ENCODE measurements around the gene AHDC1. TPM values are rescaled to one million over a fixed set of nuclear protein-coding genes. Genes with fewer than 3 reads are reported as not detected.

The AHDC1 gene
- total RNA-seq, 2 experiments from 2014 or later: 11.2 to 13.2 TPM

GRCh38 chr1:27531959-27532685 lies 71.8 kb downstream of the AHDC1 start:
- POLR2A ChIA-PET: no interaction called here

GRCh38 chr1:27530192-27530591 lies 73.8 kb downstream of the AHDC1 start:
- CTCF ChIA-PET: interaction anchor here (2.9 kb wide), 1 partner anchor 26 kb away, joined by 14 read pairs; no protein-coding TSS in a partner anchor
- POLR2A ChIA-PET: no interaction called here

More at GRCh38 chr1:27531959-27532685, 71.8 kb downstream of the AHDC1 start:
- CTCF ChIA-PET: interaction anchor here (2.9 kb wide), 1 partner anchor 24 kb away, joined by 14 read pairs; no protein-coding TSS in a partner anchor

- ChIA-PET CTCF (interaction anchor here (2.9 kb wide), 1 partner anchor 27 kb away, joined by 14 read pairs; no protein-coding TSS in a partner anchor), POLR2A (no interaction called here)
Observed at GRCh38 chr1:27529704-27530018, 74.3 kb downstream of the AHDC1 start.

- CTCF ChIA-PET: interaction anchor here (2.9 kb wide), 1 partner anchor 27 kb away, joined by 14 read pairs; no protein-coding TSS in a partner anchor
- POLR2A ChIA-PET: no interaction called here
Observed at GRCh38 chr1:27528818-27529703, 74.9 kb downstream of the AHDC1 start.

- ChIA-PET CTCF (interaction anchor here (1.0 kb wide), 1 partner anchor 13 kb away, joined by 3 read pairs; no protein-coding TSS in a partner anchor), POLR2A (no interaction called here)
Observed at GRCh38 chr1:27527890-27528817, 75.8 kb downstream of the AHDC1 start.

- POLR2A ChIA-PET: no interaction called here
- CTCF ChIA-PET: interaction anchor here (0.6 to 1.0 kb wide), 2 partner anchors 12 to 46 kb away, joined by 3 to 4 read pairs; no protein-coding TSS in a partner anchor
Observed at GRCh38 chr1:27527223-27527889, 76.6 kb downstream of the AHDC1 start.

- ChIA-PET POLR2A (no interaction called here), CTCF (interaction anchor here (0.6 kb wide), 1 partner anchor 46 kb away, joined by 4 read pairs; no protein-coding TSS in a partner anchor)
Observed at GRCh38 chr1:27526569-27527222, 77.2 kb downstream of the AHDC1 start.

- ChIA-PET POLR2A (interaction anchor here (0.7 kb wide), 1 partner anchor 104 kb away, joined by 3 read pairs; no protein-coding TSS in a partner anchor), CTCF (interaction anchor here (1.0 to 1.4 kb wide), 2 partner anchors 80 to 144 kb away, joined by 3 read pairs; no protein-coding TSS in a partner anchor)
Observed at GRCh38 chr1:27525296-27526272, 78.4 kb downstream of the AHDC1 start.

GRCh38 chr1:27523337-27524020 lies 80.5 kb downstream of the AHDC1 start:
- ChIA-PET CTCF (interaction anchor here (0.6 to 3.3 kb wide), 11 partner anchors 16 to 901 kb away, joined by 3 to 9 read pairs (median 3); partner anchors contain the start of gene AHDC1), POLR2A (interaction anchor here (0.5 to 1.1 kb wide), 3 partner anchors 33 to 157 kb away, joined by 3 to 4 read pairs (median 3); no protein-coding TSS in a partner anchor)

GRCh38 chr1:27522432-27523336 lies 81.3 kb downstream of the AHDC1 start:
- ChIA-PET CTCF (interaction anchor here (0.6 to 3.3 kb wide), 13 partner anchors 15 to 901 kb away, joined by 3 to 9 read pairs (median 3); partner anchors contain the start of gene AHDC1), POLR2A (interaction anchor here (0.5 to 1.1 kb wide), 4 partner anchors 30 to 158 kb away, joined by 3 to 4 read pairs (median 3); no protein-coding TSS in a partner anchor)

- POLR2A ChIA-PET: interaction anchor here (0.9 to 1.0 kb wide), 2 partner anchors 29 to 33 kb away, joined by 3 read pairs; no protein-coding TSS in a partner anchor
- CTCF ChIA-PET: interaction anchor here (0.5 to 3.3 kb wide), 6 partner anchors 35 to 397 kb away, joined by 3 to 9 read pairs (median 3); partner anchors contain the start of gene AHDC1
Observed at GRCh38 chr1:27521861-27522431, 82.0 kb downstream of the AHDC1 start.

- ChIA-PET POLR2A (interaction anchor here (0.6 to 1.0 kb wide), 5 partner anchors 9 to 252 kb away, joined by 3 to 8 read pairs (median 3); partner anchors contain the start of gene STX12), CTCF (interaction anchor here (0.5 to 3.3 kb wide), 6 partner anchors 35 to 145 kb away, joined by 3 to 9 read pairs (median 3); partner anchors contain the start of gene AHDC1)
Observed at GRCh38 chr1:27521336-27521831, 82.6 kb downstream of the AHDC1 start.

GRCh38 chr1:27520651-27521050 lies 83.3 kb downstream of the AHDC1 start:
- ChIA-PET POLR2A (interaction anchor here (0.6 to 1.0 kb wide), 3 partner anchors 8 to 252 kb away, joined by 3 to 8 read pairs (median 4); partner anchors contain the start of gene STX12), CTCF (interaction anchor here (1.1 to 1.7 kb wide), 3 partner anchors 36 to 104 kb away, joined by 3 to 5 read pairs (median 3); partner anchors contain the start of gene AHDC1)

Measured in activated CD8-positive, alpha-beta memory T cell treated with anti-CD3 and anti-CD28 coated beads for 36 hours (primary cell).